Measurements from ENCODE around the gene OSBP2. TPM values are rescaled to one million over a fixed set of nuclear protein-coding genes. Genes with fewer than 3 reads are reported as not detected.

OSBP2 gene
- polyA plus RNA-seq, 2 of the 4 experiments (the other 2 are of a cell fraction) = 2.7 to 6.0 TPM

- FAIRE-seq (no peak), DNase-seq (ENCODE audit: low read depth in 1 of 2, low spot score in 1 of 2) (peak in 1 of 2 experiments; percentile 8), ATAC-seq (peak; percentile 62 to 66; a peak in 5 of 6 replicates)
- H3K4me2 ChIP-seq = no peak overlapping the region
- CTCF ChIA-PET = interaction anchor here (0.7 to 1.8 kb wide), 6 partner anchors 20 to 199 kb away, joined by 3 to 14 read pairs (median 4); partner anchors contain the start of genes MORC2 and TUG1
- POLR2A ChIA-PET = interaction anchor here (1.9 kb wide), 1 partner anchor 136 kb away, joined by 5 read pairs; no protein-coding TSS in a partner anchor
- WGBS (ENCODE audit: missing lambda C conversion rate) = 83% methylated on average over 2 of the region's 3 CpGs
- H3K4me3 ChIP-seq = no peak overlapping the region
- TF ChIP-seq KDM1A (IDR thresholded peaks at IDR 0.05; ENCODE audit: low read depth) = no peak
- TF ChIP-seq NFE2L2 (conservative IDR thresholded peaks at IDR 0.05; ENCODE audit: low read length) = no peak
- TF ChIP-seq ZNF302 (CRISPR knock-in tag; IDR thresholded peaks at IDR 0.05) = no peak
- no peak for TF ChIP-seq HOXB5 (CRISPR knock-in tag; IDR thresholded peaks at IDR 0.05)
- TF ChIP-seq, protein P1, sequence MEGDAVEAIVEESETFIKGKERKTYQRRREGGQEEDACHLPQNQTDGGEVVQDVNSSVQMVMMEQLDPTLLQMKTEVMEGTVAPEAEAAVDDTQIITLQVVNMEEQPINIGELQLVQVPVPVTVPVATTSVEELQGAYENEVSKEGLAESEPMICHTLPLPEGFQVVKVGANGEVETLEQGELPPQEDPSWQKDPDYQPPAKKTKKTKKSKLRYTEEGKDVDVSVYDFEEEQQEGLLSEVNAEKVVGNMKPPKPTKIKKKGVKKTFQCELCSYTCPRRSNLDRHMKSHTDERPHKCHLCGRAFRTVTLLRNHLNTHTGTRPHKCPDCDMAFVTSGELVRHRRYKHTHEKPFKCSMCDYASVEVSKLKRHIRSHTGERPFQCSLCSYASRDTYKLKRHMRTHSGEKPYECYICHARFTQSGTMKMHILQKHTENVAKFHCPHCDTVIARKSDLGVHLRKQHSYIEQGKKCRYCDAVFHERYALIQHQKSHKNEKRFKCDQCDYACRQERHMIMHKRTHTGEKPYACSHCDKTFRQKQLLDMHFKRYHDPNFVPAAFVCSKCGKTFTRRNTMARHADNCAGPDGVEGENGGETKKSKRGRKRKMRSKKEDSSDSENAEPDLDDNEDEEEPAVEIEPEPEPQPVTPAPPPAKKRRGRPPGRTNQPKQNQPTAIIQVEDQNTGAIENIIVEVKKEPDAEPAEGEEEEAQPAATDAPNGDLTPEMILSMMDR (IDR thresholded peaks at IDR 0.05) = no peak
- TF ChIP-seq, protein P2, sequence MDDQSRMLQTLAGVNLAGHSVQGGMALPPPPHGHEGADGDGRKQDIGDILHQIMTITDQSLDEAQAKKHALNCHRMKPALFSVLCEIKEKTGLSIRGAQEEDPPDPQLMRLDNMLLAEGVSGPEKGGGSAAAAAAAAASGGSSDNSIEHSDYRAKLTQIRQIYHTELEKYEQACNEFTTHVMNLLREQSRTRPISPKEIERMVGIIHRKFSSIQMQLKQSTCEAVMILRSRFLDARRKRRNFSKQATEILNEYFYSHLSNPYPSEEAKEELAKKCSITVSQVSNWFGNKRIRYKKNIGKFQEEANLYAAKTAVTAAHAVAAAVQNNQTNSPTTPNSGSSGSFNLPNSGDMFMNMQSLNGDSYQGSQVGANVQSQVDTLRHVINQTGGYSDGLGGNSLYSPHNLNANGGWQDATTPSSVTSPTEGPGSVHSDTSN (IDR thresholded peaks at IDR 0.05) = no peak
- no peak for TF ChIP-seq MAZ (IDR thresholded peaks at IDR 0.05; ENCODE audit: borderline replicate concordance, low read depth, low read length)
- TF ChIP-seq MYC (IDR thresholded peaks at IDR 0.05; ENCODE audit: borderline replicate concordance, low read length) = no peak
- no peak for TF ChIP-seq JUNB (IDR thresholded peaks at IDR 0.05)
- no peak for TF ChIP-seq MAX (IDR thresholded peaks at IDR 0.05)
- no peak for TF ChIP-seq CBX2 (IDR thresholded peaks at IDR 0.05; ENCODE audit: borderline replicate concordance, low read depth)
- no peak for TF ChIP-seq CBX8 (IDR thresholded peaks at IDR 0.05)
- no peak for TF ChIP-seq RNF2 (IDR thresholded peaks at IDR 0.05; ENCODE audit: borderline replicate concordance, low read depth)
- no peak for TF ChIP-seq USF2 (IDR thresholded peaks at IDR 0.05)
- no peak for TF ChIP-seq PHF8 (IDR thresholded peaks at IDR 0.05; ENCODE audit: borderline replicate concordance, low read depth)
- TF ChIP-seq HOXB13 (CRISPR knock-in tag; IDR thresholded peaks at IDR 0.05; ENCODE audit: low read depth) = no peak
- H3K9me3 ChIP-seq = no peaks in the 10 kb centered on the region
- H3K4me1 ChIP-seq = no peaks in the 10 kb centered on the region
- H3K27ac ChIP-seq = no peak overlapping the region
These were observed 254.3 kb downstream of the OSBP2 start for GRCh38 chr22:30948930-30949342.

- H3K4me3 ChIP-seq = no peak overlapping the region
- no peak for DNase-seq (ENCODE audit: low read depth in 1 of 2, low spot score in 1 of 2)
- TF ChIP-seq KDM5A (IDR thresholded peaks at IDR 0.05) (no peak), RAD21 (conservative IDR thresholded peaks at IDR 0.05 in 1 of 2, IDR thresholded peaks at IDR 0.05 in 1 of 2) (no peak), TFCP2L1 (CRISPR knock-in tag; IDR thresholded peaks at IDR 0.05) (no peak), RNF2 (IDR thresholded peaks at IDR 0.05; ENCODE audit: borderline replicate concordance, low read depth) (no peak), JUN (IDR thresholded peaks at IDR 0.05) (no peak), USF2 (IDR thresholded peaks at IDR 0.05) (no peak), GATA3 (IDR thresholded peaks at IDR 0.05; ENCODE audit: borderline replicate concordance) (no peak), HDAC2 (IDR thresholded peaks at IDR 0.05) (no peak), HOXB5 (CRISPR knock-in tag; IDR thresholded peaks at IDR 0.05) (no peak), POLR2A (IDR thresholded peaks at IDR 0.05; ENCODE audit: low read length) (no peak), ATOH8 (CRISPR knock-in tag; IDR thresholded peaks at IDR 0.05; ENCODE audit: low read depth) (no peak)
- TF ChIP-seq, protein P3, sequence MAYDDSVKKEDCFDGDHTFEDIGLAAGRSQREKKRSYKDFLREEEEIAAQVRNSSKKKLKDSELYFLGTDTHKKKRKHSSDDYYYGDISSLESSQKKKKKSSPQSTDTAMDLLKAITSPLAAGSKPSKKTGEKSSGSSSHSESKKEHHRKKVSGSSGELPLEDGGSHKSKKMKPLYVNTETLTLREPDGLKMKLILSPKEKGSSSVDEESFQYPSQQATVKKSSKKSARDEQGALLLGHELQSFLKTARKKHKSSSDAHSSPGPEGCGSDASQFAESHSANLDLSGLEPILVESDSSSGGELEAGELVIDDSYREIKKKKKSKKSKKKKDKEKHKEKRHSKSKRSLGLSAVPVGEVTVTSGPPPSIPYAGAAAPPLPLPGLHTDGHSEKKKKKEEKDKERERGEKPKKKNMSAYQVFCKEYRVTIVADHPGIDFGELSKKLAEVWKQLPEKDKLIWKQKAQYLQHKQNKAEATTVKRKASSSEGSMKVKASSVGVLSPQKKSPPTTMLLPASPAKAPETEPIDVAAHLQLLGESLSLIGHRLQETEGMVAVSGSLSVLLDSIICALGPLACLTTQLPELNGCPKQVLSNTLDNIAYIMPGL (CRISPR knock-in tag; IDR thresholded peaks at IDR 0.05; ENCODE audit: borderline replicate concordance) = no peak
- no peak overlapping the region for H3K4me2 ChIP-seq
- H3K9me3 ChIP-seq = no peaks in the 10 kb centered on the region
- no peak overlapping the region for H3K27ac ChIP-seq
- ChIA-PET POLR2A (interaction anchor here (1.9 kb wide), 1 partner anchor 135 kb away, joined by 5 read pairs; no protein-coding TSS in a partner anchor), CTCF (interaction anchor here (0.6 to 1.8 kb wide), 11 partner anchors 10 to 186 kb away, joined by 3 to 14 read pairs (median 4); partner anchors contain the start of gene SELENOM)
- ATAC-seq = no peak
- no peaks in the 10 kb centered on the region for H3K4me1 ChIP-seq
- 90% methylated on average over 7 of the region's 7 CpGs for WGBS (ENCODE audit: missing lambda C conversion rate)
- FAIRE-seq = no peak
These were observed 255.4 kb downstream of the OSBP2 start for GRCh38 chr22:30949934-30950660.

Measured in A549 (cell line).